WERI-Rb-1 (cell line): ENCODE results near the gene STAT5B.
"Not testable (repeated sequence)": the region's sequence is repeated elsewhere in the genome, so short reads cannot be mapped to it uniquely, and the experiment has no call there.

Experiments
- DNase-seq: peaks from one replicate; pipeline ENCODE4 v3.0.0-alpha.2; 2020
- H3K27ac ChIP-seq: fragments of 250-450 bp; sonication (Bioruptor Pico); 2 replicates; pipeline ENCODE4 v1.5.1; 2020; ENCODE audit warnings: mild to moderate bottlenecking, moderate library complexity
- H3K27me3 ChIP-seq: fragments of 250-450 bp; sonication (Bioruptor Pico); 2 replicates; pipeline ENCODE4 v1.5.1; 2021; ENCODE audit warnings: mild to moderate bottlenecking, low read depth, moderate library complexity; ENCODE audit not compliant: insufficient read depth, severe bottlenecking
- H3K36me3 ChIP-seq: fragments of 250-450 bp; sonication (Bioruptor Pico); 2 replicates; pipeline ENCODE4 v1.5.1; 2020; ENCODE audit warnings: mild to moderate bottlenecking, moderate library complexity
- H3K4me3 ChIP-seq: 2 replicates; pipeline ENCODE4 v1.5.1; 2011; ENCODE audit warnings: low read depth, mild to moderate bottlenecking, control low read depth, low read length
- H3K9me3 ChIP-seq: fragments of 250-450 bp; sonication (Bioruptor Pico); 2 replicates; pipeline ENCODE4 v1.5.1; 2021; ENCODE audit warnings: mild to moderate bottlenecking, moderate library complexity; ENCODE audit not compliant: severe bottlenecking
- TF ChIP-seq, protein P1 (sequence below): IDR thresholded peaks from 2 replicates; pipeline ENCODE4 v1.5.1; 2011; ENCODE audit warnings: low read depth, mild to moderate bottlenecking, control low read depth, inconsistent platforms, low read length

STAT5B gene

DNA sequence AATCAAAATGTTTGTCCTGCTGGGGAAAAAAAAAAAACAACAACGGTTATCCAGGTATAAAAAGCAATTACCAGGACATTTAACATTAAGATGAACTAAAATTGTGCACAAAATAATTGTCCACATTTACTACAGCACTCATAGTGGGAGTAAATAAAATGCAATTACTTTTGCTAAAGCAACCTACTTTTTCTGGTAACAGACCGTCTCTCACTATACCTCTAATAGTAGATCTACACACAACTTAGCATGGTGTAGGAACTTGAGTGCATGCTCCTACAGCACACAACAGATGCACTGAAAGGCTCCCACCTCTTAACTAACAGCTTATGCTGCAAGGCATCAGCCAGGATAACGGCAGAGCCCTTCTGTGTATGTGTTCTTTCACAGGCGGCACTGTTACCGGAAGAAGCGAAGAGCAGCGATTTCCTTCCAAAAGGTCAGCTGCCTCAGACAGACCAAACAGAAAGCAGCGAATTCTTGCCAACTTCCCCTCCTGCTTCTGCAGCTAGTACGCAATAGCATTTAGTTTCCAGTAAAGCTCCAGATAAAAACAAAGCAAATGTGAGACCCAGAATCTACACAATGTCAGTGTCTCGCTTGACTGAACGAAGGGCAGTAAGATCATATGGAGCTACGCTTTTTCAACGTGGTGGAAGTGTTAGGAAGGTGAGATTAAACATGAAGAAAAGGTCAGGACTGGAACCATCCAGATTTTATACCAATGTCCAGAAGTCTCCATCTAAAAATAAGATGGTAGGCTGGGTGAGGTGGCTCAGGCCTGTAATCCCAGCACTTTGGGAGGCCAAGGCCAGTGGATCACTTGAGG lies 27.6 kb downstream of the STAT5B start:
- H3K27me3 ChIP-seq = no peaks in the 10 kb centered on the region
- H3K4me3 ChIP-seq = peak overlapping the region; percentile 25; the same call in 1 of the 2 replicates
- H3K9me3 ChIP-seq = no peaks in the 10 kb centered on the region
- TF ChIP-seq, protein P1, sequence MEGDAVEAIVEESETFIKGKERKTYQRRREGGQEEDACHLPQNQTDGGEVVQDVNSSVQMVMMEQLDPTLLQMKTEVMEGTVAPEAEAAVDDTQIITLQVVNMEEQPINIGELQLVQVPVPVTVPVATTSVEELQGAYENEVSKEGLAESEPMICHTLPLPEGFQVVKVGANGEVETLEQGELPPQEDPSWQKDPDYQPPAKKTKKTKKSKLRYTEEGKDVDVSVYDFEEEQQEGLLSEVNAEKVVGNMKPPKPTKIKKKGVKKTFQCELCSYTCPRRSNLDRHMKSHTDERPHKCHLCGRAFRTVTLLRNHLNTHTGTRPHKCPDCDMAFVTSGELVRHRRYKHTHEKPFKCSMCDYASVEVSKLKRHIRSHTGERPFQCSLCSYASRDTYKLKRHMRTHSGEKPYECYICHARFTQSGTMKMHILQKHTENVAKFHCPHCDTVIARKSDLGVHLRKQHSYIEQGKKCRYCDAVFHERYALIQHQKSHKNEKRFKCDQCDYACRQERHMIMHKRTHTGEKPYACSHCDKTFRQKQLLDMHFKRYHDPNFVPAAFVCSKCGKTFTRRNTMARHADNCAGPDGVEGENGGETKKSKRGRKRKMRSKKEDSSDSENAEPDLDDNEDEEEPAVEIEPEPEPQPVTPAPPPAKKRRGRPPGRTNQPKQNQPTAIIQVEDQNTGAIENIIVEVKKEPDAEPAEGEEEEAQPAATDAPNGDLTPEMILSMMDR = no peak
- DNase-seq = peak; percentile 89
- peak overlapping the region; percentile 64 for H3K27ac ChIP-seq
- no peaks in the 10 kb centered on the region for H3K36me3 ChIP-seq

DNA sequence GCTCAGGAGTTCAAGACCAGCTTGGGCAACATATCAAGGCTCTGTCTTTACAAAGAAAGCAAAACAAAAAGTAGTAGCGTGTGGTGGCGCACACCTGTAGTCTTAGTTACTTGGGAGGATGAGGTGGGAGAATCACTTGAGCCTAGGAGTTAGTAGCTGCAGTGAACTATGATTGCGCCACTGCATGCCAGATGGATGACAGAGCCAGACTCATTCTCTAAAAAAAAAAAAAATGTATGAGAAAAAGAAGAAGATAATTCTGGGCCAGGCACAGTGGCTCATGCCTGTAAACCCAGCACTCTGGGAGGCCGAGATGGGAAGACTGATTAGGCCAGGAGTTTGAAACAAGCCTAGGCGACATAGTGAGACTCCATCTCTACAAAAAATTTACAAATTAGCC lies 28.5 kb downstream of the STAT5B start:
- Histone ChIP-seq H3K9me3 (no peaks in the 10 kb centered on the region), H3K27me3 (no peaks in the 10 kb centered on the region), H3K27ac (no peak overlapping the region), H3K36me3 (no peaks in the 10 kb centered on the region), H3K4me3 (no peak overlapping the region)
- TF ChIP-seq, protein P1 = no peak
- no peak for DNase-seq

DNA sequence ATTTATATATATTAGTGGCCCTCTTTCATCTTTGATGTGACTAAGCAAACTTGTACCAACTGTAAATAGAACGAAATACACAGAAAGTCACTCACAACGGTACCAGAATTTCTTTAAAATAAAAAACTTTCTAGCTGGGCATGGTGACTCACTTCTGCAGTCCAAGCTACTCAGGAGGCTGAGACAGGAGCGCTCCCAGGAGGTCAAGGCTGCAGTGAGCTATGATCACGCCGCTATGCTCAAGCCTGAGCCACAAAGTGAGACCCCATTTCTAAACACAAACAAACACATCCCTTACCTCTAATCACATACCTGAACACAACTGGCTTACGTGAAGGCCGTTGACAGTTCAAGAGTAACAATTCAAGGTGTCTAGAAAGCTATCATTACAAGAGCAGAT lies 29.7 kb downstream of the STAT5B start:
- Histone ChIP-seq H3K4me3 (no peak overlapping the region), H3K36me3 (no peaks in the 10 kb centered on the region), H3K27me3 (no peaks in the 10 kb centered on the region), H3K9me3 (no peaks in the 10 kb centered on the region), H3K27ac (no peak overlapping the region; the same call in 1 of the 2 replicates)
- TF ChIP-seq, protein P1 = no peak
- no peak for DNase-seq

DNA sequence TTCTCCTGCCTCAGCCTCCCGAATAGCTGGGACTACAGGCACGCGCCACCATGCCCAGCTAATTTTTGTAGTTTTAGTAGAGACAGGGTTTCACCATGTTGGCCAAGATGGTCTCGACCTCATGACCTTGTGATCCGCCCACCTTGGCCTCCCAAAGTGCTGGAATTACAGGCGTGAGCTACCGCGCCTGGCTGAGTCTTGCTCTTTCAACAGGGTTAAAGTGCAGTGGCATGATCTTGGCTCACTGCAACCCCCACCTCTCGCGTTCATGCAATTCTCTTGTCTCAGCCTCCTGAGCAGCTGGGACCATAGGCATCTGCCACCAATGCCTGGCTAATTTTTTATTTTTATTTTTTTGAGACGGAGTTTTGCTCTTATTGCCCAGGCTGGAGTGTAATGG lies 31.0 kb downstream of the STAT5B start:
- not testable (repeated sequence) for DNase-seq, H3K27me3 ChIP-seq, H3K36me3 ChIP-seq, H3K4me3 ChIP-seq, H3K27ac ChIP-seq, H3K9me3 ChIP-seq

DNA sequence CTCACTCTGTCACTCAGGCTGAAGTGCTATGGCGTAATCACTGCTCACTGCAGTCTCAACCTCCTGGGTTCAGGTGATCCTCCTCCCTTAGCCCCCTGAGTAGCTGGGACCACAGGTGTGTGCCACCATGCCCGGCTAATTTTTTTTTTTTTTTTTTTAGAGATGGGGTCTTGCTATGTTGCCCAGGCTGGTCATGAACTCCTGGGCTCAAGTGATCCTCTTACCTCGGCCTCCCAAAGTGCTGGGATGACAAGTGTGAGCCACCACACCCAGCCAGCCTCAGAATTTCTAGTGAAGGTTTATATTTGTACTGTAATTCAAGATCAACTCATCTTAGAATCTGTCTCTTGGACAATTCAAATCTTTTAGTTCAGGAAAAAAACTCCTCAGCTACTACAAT lies 32.1 kb downstream of the STAT5B start:
- not testable (repeated sequence) for H3K27ac ChIP-seq, H3K36me3 ChIP-seq, H3K27me3 ChIP-seq, H3K4me3 ChIP-seq, DNase-seq, H3K9me3 ChIP-seq

DNA sequence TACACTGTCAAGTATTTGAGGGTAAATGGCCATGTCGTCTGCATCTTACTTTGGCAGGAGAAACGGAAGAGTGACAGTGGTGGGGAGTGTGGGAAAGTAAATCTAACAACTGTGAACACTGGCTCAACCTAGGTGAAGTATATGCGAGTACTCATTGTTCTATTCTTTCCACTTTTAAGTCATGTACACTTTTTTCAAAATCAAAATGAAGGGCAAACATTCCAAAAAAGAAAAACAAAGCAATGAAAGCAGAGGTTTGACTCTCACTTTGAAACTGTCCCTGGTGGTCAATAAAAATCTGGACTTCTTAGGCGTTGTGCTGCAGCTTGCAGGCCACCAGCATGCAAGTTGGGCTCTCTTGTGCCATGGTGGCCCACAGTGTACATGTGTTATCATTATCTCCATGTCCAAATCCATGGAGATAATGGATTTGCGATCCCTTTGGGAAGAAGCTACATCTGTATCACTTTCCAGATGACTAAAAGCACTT lies 32.7 kb downstream of the STAT5B start:
- no peak for DNase-seq
- H3K27ac ChIP-seq = no peak overlapping the region
- no peaks in the 10 kb centered on the region for H3K9me3 ChIP-seq
- H3K27me3 ChIP-seq = no peaks in the 10 kb centered on the region
- no peak overlapping the region for H3K4me3 ChIP-seq
- TF ChIP-seq, protein P1 = no peak
- H3K36me3 ChIP-seq = no peaks in the 10 kb centered on the region

DNA sequence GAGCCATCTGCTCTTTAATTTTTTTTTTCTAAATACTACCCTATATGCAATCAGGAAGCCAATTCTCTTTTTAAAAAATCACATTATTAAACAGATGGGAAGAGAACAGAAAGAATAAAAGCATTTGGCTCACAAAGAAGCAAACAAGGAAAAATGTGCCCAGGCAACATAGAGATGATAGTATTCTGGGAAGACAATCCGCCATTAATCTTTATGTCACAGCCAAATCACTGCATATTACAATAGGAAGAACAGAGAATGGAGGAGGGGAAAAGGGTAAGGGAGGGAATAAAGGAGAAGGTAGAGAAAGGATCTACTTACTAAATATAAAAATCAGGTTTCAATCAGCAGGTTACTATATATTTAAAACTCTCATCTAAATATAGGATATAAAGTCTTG lies 34.3 kb downstream of the STAT5B start:
- no peak overlapping the region for H3K4me3 ChIP-seq
- H3K27ac ChIP-seq = peak overlapping the region; percentile 39
- H3K27me3 ChIP-seq = no peaks in the 10 kb centered on the region
- H3K36me3 ChIP-seq = no peaks in the 10 kb centered on the region
- H3K9me3 ChIP-seq = no peaks in the 10 kb centered on the region
- TF ChIP-seq, protein P1 = no peak
- DNase-seq = no peak

DNA sequence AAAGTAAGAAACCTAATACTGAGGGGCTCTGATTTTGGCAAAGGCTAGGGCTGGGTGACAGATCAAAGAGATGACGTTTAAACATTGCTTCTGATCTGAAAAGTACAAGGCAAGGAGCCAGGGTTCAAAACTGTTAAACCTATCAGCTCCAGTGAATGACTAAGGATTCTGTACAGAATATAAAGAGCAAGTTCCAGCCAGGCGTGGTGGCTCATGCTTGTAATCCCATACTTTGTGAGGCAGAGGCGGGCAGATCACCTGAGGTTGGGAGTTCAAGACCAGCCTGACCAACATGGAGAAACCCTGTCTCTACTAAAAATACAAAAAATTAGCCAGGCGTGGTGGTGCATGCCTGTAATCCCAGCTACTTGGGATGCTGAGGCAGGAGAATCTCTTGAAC lies 35.3 kb downstream of the STAT5B start:
- not testable (repeated sequence) for DNase-seq, H3K27me3 ChIP-seq, H3K4me3 ChIP-seq, H3K36me3 ChIP-seq, H3K27ac ChIP-seq, H3K9me3 ChIP-seq
